ENCODE results near the gene LBX2.

GRCh38 chr2:74489906-74490305 lies 9.5 kb downstream of the LBX2 start:
- TF ChIP-seq CTCF (conservative IDR thresholded peaks at IDR 0.05 in 1 of 2, IDR thresholded peaks at IDR 0.05 in 1 of 2; ENCODE audit: low read depth in 1 of 2, low read length in 2 of 2) (no peak), EZH2 (IDR thresholded peaks at IDR 0.05; ENCODE audit: low read length, missing control alignments) (no peak)
